Stimulated activated CD8-positive, alpha-beta memory T cell treated with anti-CD3 and anti-CD28 coated beads, Interleukin-15, amount 100 ng/mL, for 1 hour (primary cell): Measurements from ENCODE around the gene ADAMTS2.

Experiments
- DNase-seq: peaks from one replicate; pipeline ENCODE4 v3.0.0-alpha.2; 2020; ENCODE audit warnings: low read depth

Gene ADAMTS2

DNA sequence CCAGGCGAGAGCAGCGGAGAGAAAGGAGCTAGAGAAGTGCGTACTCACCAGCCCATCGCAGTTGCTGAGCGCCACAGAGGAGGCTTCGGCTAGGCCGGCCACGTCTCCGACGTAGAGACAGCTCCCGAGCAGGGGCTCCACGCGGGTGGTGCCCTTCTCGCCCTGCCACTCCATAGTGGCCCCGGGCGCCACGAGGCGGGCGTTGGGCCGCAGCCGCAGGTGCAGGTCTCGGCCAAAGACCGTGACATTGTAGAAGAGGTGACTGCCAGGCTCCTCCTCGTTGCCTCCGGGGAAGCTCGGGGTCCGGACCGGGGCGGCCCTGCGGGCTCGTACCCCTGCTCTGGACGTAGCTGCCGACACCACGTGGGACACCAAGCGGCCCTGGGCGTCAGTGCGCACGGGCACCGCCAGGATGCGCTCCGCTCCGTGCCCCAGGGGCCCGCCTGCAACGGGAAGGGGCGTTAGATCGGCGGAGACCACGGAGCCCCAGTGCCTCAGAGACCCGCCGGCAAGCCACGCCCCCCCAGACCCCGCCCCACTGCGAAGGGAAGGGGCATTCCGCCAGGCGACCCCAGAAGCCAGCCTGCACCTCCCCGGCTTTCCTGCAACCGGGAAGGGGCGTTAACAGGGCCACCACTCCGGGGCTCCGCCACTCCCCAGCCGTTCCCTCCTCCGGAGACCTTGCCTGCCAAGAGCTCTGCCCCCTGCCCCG lies 1.4 kb downstream of the ADAMTS2 start:
- DNase-seq = no peak

DNA sequence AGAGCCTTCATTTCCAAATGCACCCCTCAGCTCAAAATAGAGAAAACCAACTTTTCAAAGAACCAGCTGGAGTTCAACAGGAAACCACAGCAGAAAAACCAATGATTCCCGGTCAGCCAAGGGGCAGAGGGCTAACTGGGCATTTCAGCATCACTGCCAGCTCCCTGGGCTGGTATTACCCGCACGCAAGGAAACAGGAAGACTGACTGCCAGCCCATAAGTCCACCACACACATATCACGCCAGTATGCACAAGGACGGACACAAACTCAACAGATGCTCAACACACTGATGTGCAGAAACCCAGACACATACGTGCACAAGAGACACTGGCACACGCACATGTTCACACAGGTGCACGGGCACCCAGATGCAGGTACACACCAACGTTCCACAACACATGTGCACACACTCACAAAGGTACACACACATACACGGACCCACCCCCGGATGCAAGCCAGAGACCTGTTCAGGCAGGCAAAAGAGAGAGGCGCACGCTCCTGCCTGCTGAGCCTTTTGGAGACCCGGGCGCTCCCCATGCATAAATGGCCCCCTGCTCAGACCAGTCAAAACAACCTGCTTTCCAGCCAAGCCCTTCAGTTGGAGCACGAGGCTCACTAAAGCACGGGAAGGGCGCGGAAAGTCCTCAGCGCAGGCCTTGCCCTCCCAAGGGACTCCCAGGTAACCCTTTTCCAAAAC lies 2.1 kb downstream of the ADAMTS2 start:
- DNase-seq = no peak

DNA sequence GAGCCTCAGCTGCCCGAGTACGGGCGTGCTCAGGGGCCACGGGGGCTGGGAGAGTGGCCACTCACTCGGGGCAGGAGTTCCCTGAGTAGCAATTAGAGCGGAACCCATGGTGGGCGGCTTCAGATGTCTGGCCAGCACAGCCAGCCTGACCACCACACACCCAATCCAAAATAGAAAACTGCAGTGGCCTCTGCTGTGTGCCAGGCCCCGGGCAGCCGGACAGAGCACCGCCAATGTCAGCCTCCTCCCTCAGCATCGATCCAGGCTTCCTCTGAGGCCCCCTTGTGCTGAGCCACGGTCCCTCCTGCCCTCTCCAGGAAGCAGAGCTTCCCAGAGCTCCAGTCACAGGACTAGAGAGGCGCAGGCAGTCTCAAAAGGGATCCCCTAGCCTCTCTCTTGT lies 2.7 kb downstream of the ADAMTS2 start:
- DNase-seq = no peak

DNA sequence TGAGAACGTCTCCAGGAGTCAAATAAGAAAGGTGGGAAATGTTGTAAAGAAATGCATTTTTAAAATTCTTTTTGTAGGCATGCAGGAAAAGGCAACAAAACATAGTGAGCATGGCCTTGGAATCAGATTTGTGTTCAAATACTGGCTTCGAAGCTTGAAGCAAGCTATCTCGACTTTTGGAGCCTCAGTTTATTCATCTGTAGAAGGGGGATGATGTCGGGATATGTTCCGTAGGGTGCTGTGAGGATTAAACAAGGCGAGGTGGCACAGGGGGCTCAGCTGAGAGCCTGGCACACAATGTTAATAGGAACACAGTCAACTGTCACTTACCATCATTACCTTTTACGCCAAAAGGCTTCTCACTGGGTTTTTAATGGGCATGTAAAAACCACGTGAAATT lies 4.8 kb downstream of the ADAMTS2 start:
- DNase-seq = no peak

DNA sequence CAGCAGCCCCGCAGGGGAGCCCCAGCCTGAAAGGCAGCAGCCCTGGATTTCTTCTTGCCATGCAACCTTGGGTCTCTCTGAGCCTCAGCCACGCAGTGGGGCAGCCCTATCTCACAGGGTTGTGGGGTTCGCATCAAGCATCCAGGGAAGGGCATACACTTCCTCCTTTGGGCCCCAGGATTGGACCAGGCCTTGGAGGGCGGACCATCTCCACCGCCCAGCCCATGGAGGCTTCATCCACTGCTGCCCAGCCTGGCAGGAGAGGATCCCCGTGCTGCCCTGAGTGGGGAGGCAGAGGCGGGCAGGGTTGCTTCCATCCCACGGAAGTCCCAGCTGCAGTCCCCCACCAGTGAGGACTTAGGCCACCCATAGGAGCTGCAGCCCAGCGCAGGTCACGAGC lies 5.3 kb downstream of the ADAMTS2 start:
- DNase-seq = no peak

DNA sequence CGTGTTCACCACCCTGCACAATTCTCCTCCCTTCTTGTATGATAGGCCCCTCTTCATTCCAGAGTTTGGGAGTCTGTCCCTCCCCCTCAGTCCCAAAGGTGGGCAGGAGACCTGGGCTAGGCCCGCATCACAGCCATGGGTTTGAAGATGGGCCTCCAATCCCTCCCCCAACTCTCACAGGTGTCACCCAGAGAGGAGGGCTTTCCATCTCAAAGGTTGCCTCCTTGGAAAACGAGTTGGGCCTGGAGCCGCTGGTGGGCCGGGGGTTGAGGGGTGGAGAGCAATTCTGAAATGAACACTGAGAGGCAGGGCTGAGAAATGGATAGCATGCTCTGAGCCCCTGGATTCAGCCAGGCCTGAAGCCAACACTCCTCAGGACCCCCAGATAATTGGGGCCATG lies 6.2 kb downstream of the ADAMTS2 start:
- no peak for DNase-seq

DNA sequence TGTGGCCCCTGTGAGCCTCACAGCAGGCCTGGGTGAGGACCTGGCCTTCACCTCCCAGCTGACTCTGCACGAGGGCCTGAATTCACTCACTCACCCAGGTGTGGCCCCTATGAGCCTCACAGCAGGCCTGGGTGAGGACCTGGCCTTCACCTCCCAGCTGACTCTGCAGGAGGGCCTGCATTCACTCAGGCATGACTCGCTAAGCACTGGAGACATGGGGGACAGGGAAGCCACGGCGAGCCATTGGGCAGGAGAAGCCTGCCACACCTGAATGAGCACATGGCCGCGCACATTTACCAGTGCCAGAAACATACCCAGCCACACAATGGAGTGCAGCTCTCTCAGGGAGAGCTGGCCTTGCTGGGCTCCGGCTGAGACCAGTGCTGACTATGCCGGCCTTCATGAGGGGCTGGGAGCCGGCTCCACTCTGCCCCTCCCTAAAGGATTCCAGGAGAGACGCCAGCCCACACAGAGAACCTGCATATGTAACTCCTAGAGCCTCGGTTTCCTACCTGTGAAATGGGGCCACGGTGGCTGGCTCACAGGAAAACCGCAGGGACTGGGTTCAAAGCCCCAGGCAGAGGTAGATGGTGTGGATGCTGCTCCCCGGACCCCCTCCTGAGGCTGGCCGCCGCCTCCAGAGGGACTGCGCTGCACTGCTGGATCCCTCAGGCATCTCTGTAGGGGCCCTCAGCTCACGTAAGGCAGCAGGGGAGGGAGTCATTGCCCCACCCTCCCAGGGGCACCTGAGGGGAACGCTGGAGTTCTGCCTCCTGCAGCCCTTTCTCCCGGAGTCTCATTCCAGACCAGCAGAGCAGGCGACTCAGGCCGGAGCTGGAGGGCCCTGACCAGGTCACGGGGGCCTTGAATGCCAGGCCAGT lies 7.2 kb downstream of the ADAMTS2 start:
- no peak for DNase-seq

DNA sequence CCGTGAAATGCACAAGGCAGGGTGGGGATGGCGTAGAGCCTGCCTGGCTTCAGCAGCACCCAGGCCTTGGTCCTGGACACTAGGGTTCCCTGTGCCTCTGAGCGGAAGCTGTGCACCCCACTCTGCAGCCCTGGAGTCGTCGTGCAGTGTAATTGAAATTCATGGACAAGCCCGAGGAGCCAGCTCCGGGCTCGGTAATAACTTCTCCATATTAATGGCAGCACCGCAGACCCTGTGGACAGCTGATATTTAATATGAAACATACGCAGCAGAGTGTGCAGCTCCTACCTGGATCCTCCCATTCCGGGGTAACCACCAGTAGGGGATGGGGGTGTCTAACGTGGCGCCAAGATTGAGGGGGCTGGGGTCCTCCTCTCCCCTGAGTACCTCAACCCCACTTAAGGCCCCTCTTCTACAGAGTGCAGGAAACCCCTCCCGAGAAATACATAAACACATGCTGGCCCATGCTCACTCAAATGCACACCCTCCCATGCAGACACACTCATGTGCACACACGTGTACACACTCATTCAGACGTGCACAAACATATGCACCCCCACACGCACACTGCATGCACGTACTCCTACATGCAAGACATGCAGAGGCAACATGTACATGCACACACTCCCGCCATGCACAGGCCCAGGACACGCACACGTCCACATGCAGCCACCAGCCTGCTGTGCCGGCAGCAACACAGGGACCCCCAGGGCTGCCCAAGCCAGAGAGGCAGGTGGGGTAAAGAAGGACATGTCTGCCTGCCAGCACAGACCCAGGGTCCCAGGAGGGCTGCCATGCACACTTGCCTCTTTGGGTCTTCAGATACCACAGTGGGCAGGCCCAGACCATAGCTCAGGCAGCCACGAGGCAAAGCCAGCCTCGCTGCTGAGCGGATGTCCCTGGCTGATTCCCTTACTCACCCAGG lies 8.1 kb downstream of the ADAMTS2 start:
- no peak for DNase-seq

DNA sequence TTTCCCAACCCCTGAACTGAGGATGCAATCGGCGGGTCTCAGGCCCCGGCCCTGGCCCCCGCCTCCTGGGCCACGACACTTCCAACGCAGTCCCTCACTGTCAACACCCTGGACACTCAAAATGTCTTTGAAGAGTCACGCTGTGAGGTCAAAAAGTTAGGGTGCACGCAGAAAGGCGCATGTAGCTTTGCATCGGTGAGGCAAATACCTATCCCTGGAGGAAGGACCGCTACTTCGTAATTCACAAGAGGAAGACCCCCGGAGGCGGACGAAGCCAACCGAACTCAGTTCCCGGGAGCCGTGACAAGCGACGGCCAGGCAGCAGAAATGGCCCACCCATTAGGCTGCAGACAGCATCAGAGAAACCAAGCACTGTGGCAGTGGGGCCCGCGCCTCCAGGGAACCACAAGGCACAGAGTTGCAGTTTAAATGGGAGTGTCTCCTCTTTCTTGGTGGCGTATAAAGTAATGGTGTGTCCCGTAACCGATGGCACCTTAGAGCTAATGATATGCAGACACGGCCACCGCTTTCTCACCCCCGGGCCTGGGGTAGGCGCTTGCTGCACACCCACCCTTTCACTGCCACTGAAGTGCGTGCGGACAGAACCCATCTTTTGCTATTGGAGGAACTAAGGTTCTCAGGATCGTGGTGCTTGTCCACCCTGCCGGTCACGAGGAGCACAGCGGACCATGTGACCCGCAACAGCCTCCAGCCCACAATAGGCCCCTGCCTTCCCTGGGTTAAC lies 9.0 kb downstream of the ADAMTS2 start:
- DNase-seq = no peak

DNA sequence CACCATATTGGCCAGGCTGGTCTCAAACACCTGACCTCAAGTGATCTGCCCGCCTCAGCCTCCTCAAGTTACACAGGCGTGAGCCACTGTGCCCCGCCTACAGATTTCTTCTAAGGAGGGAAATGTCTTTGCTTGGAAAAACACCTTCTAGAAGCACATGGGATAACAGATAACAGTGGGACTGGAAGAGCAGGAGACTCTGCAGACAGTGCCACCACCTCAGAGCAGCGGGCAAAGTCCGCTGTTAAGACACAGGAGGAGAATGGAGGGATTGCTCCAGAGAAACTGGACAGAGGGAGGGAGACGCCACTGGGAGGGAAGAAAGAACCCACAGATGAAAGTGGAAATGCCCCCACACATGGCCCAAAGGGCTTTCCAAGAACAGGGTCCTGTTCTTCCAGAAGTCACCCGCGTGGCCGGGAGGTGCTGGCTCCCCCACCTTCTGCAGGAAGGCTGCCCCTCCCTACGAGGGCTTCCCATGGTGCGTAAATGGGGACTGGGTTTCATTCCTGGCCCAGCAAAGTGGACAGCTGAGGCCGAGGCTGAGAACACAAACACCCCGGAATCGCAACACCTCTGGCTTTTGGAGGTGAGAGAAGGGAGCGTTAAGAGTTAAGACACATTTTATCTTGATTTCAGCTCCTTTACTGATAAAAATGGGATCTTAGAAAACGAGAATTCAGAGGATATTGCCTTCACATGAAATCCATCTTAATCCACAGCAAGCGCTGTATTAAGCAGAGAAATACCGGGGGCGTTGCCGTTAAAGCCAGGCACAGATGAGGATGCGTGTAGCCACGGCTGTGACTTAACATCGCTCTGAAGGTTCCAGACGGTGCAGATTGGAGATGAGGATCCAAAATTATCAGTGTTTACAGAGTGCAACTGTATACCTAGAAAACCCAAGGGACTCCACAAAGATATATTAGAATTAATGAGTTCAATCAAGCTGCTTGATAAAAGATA lies 11.2 kb downstream of the ADAMTS2 start:
- no peak for DNase-seq

DNA sequence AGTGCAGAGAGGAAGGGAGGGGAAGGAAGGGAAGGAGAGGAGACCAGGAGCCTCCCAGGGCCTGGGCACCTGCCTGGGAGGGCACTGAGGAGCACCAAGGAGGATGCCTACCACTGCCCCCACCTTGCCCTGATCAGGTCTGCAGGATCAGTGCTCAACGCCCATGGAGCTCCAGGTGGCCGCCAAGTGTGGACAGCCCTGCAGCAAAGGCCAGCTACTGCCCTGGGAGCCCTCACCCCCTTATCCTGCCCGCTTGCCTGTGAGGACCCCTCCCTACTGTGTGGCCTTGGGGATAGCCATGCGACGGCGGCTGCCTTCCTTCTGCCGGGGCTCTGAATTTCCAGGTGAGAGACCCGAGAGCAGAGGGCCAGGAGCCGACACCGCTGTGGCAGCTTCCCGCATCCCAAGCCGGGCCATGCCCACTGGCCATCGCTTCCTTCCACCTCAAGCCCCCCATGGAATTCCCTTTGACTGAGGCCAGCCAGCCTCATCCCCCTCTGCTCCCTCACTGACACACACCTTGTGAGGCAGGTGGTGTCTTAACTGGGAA lies 12.4 kb downstream of the ADAMTS2 start:
- no peak for DNase-seq

DNA sequence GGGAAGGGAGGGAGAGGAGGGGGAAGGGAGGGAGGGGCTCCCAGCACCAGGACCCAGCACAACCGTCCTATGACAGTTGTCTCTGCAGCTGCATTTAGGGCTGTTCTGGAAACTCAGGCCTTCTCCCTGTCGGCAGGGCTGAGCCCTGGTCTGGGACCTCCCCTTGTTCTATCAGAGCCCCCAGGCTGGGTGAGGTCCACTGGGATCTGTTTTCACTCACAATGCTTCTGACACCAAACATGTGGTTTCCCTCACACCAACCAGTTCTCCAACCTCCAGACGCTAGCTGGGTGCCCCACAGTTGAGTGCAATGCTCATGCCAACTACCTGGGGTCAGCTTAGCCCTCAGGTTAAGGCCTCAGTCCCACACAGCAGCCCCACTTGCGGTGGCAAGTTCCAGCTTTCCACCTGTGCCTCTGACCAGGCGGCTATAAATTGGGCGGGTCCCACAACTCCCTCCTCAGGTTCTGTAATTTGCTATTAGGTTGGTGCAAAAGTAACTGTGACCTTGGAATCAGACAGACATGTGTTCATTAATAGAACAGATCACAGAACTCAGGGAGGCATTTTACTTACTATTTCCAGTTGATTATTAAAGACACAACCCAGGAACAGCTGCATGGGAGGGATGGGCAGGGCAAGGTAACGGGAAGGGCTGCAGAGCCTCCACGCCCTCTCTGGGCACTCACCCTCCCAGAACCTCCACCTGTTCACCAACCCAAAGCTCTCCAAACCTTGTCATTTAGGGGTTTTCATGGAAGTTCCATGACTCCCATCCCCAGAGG lies 13.5 kb downstream of the ADAMTS2 start:
- no peak for DNase-seq

DNA sequence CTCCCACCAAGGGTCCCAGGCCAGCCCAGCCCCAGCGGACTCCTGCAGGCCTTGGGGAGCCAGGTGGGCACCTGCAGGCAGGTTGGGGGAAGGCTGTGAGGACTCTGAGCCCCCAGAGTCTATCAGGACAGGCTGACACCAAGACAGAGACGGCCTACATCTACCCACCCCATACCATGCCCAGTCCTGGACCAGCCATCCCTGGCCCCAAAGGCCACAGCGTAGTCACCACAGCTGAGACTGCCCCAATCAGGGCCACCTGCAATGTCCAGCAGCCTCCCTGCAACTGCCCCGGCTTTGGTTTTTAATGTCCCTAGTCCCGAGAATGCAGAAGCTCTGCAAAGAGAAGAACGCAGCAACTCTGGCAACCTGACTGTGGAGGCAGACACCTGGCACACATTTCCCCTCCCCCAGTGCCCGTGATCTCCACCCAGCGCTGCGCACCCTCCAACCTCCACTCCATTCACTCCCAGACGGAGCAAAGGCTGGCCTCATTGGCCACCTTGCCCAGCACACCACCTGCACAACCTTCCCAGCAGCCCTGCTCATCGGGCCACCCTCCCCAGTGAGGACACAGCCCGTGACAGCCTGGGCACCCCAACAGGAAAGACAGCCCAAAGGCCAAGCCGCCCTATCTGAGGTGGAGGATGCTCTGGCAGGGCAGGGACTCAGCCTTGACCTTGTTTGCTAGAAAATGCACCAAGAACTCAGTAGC lies 14.9 kb downstream of the ADAMTS2 start:
- no peak for DNase-seq

DNA sequence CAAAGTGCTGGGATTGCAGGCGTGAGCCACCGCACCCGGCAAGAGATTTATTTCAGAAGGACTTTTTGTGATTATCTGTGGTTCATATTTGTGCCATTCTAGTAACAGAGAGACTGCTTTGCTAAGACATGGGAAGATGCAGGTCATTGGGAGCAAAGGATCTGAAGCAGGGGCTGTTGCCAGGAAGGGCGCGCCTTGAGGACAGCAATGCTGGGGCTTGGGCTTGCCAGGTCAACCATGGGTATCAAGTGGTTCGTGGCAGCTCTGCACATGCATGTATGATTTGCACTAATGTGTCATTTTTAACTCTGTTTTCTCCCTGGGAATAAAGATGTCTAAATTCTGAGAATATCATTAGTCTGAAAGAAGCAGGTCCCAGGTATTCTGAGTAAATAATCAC lies 17.0 kb downstream of the ADAMTS2 start:
- DNase-seq = no peak

DNA sequence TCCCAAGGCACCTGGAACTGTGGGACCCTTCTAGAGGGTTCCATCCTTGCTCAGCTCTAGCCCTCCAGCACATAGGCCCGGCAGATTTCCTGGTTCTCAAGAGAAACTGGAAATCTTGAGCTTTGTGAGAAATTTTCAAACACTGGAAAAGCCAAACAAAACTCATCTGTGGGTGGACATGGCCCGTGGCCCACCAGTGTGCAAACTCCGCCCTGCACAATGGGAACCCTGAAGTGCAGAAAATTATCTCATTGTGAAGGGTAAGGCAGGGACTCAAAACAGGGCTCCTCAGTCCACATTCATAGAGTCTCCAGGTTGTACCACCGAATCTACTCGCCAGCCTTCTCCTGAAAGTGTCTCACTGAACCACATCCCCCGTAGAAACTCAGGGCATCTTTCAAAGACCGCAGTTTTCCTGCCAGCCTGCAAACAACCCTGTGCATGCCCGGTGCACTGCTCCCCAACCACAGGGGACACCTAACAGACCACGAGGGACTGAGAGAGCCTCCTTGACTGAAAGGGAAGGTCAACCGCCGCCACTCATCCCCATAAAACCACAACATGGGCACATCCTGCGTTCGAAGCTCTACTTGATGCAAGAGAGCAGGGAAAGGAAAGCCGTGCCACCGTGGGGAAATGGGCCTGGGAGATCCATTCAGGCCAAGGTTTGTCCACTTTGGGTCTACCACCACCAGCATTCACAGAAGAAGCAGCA lies 18.1 kb downstream of the ADAMTS2 start:
- DNase-seq = no peak

DNA sequence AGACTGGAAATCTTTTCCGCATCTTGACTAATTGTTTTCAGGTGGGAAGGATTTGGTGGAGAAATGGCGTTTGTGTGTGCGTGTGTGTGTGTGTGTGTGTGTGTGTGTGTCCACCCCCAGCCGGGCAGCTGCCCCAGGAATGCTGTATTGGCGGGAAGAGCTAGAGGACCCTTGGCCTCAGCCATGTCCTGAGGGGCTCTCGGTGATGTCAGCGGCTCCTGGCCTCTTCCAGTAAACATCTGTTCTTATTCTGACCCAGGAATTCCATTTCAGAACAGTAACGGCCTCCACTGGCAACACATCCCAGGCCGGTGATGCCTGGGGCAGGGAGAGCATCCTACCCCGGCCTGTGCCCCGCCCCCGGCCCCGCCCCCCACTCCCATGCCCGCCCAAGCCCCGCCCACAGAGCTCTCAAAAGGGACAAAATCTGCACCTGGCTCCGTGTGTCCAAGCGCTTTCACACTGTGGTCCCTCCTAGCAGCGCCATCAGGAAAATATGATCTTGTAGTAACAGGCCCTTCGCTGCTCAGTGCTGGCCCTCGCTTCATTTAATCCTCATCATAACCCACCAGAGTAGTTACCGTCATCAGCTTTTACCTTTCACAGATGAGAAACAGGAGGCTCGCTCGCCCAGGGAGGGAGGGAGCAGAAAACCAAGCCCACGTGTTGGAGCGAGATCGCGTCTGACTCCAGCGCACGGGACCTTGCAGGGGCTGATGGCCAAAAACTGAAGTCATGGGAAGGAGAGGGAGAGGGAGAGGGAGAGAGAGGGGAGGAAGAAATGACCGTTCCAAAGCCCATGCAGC lies 18.9 kb downstream of the ADAMTS2 start:
- no peak for DNase-seq
